CD4-positive, alpha-beta T cell treated with Interleukin-10 for 1 hour (primary cell): ENCODE measurements around the gene RAPGEF1.

Experiments
- DNase-seq: peaks from one replicate; pipeline ENCODE4 v3.0.0-alpha.2; 2020

Gene RAPGEF1

DNA sequence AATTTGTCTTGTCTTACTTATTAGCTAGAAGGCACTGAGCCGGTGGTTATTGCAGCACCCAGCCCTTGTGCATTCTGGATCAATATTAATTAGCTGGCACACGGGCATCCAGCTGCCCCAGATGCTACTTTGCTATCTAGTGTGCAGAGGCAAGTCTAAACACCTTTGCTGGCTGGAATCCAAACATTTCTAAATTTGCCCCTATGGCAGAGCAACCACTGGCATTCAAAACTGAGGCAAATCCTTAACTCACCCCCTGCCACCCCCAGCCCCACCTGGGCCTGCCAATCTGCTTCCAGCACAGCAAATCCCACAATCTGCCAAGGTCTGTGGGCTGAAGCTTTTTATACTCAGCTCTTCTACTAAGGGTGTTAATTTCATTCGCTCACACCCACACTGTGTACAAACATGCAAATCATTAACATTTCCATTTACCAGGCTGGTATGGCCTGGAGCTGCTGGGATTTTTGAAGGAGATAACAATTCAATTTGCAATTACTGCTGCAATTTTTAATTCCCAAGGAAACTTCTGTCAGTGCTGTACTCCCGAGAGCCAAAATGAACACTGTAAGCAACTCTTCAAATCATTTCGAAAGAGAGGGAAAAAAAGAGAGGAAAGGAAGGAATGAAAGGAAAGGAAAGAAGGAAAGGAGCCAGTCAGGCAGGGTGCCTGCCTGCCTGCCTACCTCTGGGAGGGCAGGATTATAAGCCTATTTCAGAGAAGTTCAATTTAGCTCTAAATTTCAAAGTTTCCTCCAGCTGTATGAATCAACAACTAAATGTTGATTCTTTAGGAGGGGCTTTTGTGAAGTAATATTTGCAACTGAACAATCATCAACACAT lies 35.5 kb downstream of the RAPGEF1 start:
- DNase-seq: no peak

DNA sequence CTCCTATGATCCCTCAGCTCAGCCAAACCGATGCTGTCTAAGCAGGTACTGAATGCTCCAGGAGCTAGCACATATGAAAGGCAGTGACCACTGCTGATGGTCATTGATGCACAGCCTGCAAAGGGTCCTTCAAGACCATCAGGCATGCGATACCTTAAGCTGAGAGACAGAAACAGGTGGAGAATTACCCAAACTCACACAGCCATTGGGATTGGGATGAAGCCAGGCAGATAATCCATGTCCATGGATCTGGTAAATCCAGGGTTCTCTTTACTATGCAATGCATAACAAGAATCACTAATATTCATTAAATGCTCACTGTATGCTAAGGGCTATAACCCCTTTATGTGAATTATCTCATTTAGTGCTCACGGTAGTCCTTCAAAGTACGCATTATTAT lies 36.2 kb downstream of the RAPGEF1 start:
- no peak for DNase-seq

- DNase-seq: no peak
Measured at GRCh38 chr9:131702911-131703310, 37.0 kb downstream of the RAPGEF1 start.

GRCh38 chr9:131701789-131702337 lies 38.0 kb downstream of the RAPGEF1 start:
- no peak for DNase-seq

- DNase-seq: no peak
Measured at GRCh38 chr9:131701436-131701781, 38.5 kb downstream of the RAPGEF1 start.

DNA sequence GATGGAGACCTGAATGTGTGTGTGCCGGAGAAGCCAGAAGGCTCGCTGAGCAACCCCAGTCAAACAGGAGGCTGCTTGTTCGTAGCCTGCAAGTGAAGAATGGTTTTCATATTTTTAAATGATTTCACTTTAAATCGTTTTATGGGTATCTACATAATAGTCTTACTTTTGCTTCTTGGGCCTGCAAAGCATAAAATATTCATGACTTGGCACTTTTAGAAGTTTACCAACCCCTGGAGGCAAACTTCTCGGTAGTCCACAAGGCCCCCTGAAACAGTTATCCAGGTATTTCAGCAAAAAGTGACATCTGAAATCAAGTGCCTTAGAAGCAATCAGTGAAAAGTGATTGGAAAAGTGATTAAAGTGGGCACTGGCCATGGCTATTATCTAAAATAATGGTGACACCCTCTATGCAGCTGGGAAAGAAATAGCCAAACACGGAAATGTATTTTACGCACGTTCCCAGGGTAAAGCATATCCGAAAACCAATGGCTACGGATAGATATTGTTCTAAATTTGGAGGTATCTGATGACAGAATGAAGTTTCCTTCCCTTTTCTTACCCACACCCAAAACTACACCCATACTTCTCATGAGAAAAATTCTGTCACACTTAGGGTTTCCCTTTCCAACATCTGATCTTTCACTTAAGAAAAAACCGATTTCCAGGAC lies 39.0 kb downstream of the RAPGEF1 start:
- no peak for DNase-seq

DNA sequence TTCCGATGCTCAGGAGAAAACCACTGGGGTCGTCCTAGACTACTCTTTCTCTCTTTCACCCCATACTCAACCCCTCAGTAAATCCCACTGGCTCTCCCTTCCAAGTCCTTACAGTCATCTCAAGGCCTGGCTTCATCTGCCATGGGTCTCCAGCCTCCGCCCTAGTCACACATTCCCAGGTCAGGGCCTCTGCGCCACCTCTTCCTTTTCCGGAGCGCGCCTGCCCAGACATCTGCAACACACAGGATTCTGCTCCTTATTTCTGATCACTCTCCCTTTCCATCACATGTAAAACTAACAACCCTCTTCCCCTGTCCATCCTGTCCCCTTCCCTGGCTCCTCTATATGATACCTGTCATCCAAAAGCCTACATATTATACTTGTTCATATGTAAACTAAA lies 39.8 kb downstream of the RAPGEF1 start:
- DNase-seq: no peak

DNA sequence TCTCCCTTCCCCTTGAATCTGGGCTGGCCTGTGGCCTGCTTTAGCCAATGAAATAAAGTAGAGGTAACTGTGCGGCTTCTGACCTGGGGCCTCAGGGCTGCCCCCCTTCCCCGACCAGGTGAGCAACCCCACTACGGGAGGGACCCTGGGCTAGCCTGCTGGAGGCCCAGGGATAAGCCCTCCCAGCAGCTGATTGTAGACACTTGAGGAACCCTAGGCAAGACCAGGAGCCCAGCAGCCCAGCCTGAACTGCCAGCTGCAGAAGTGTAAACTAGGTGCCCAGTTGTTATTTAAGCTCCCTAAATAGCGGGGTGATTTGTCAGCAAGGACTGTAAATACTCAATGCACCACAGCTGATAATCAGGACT lies 41.3 kb downstream of the RAPGEF1 start:
- DNase-seq: no peak

- DNase-seq: no peak
Measured at GRCh38 chr9:131697908-131698617, 41.8 kb downstream of the RAPGEF1 start.

GRCh38 chr9:131697097-131697496 lies 42.8 kb downstream of the RAPGEF1 start:
- no peak for DNase-seq

DNA sequence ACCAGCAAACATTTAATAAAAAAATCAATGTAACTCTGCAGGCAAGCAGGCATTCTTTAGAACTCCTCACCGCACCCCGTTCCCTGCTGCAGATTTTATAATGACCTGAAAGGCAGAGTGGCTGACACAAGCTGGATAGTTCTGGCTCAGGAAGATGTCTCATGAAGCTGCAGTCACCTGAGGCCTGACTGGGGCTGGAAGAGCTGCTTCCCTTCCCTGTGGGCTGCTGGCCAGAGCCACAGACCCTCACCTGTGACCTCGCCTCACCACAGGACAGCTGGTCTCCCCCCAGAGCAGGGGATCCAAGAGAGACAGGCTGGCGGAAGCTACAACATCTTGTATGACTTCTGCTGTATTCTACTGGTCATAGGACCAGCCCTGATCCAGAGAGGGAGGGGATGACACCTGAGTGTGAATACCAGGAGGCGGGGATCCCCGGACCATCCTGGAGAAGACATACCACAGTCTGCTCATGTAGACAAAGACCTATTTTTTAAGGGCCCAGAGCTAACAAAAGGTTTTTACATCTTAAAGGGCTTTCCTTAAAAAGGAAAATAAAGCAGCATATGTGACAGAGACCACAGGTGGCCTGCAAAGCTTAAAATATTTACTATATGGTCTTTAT lies 43.9 kb downstream of the RAPGEF1 start:
- no peak for DNase-seq

DNA sequence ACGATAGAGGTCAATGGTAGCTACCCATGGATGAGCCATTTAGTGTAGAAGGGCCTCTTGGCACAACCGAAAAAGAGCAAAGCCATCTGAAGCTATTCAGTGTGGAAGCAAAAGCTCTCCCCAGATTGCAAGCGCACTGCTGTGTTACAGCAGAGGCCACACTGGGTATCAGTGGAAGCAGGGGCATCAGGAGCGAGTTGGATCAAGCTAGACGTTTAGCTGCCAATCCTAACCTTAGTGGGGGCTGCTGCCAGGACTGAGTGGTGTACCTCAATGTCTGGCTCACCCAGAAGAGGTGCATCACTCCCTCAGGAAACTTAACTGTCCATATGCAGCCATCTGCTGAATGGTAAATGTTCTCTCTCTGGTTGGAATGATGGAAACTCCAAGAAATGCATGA lies 44.5 kb downstream of the RAPGEF1 start:
- DNase-seq: no peak

DNA sequence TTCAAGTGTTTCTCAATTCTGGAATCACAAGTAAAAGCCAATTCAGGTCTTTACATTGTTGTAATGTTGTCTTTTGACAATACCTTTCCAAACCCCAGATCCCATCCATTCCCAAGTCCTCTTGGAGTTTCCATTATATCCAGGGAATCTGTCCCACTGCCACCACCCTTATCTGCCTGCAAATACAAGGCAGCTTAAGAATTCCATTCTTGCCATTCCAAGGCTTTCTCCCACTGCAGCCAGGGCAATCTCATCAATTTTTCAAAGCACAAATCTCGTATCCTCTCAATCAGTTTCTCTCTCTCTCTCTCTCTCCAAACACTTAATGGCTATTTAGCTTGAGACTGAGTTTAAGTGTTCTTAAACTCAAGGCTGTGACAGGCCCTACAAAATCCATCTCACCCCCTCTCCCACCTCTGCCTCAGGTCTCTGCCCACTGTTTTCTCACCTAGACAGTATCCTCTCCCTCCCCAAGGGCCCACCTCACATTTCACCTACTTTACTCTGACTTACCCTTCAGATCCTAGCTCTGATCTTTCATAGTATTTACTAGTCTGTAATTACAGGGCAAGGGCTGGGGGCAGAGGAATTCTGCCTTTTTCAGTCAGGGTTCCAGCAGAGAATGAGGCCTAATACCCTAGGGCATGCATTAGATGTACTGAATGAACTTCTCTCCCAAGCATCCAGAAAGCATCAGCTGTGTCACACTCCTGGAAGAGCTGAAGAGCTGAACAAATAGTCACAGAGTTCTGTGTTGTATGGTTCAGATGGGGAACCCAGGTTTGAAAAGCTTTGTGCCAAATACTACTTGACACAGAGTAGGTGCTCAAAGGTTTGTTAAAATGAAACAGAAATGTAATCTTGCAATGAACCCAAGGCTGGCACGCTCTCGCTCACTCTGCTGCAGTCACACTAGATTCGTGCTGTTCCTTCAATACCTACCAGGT lies 46.0 kb downstream of the RAPGEF1 start:
- DNase-seq: no peak

- no peak for DNase-seq
Measured at GRCh38 chr9:131692612-131693562, 47.0 kb downstream of the RAPGEF1 start.

DNA sequence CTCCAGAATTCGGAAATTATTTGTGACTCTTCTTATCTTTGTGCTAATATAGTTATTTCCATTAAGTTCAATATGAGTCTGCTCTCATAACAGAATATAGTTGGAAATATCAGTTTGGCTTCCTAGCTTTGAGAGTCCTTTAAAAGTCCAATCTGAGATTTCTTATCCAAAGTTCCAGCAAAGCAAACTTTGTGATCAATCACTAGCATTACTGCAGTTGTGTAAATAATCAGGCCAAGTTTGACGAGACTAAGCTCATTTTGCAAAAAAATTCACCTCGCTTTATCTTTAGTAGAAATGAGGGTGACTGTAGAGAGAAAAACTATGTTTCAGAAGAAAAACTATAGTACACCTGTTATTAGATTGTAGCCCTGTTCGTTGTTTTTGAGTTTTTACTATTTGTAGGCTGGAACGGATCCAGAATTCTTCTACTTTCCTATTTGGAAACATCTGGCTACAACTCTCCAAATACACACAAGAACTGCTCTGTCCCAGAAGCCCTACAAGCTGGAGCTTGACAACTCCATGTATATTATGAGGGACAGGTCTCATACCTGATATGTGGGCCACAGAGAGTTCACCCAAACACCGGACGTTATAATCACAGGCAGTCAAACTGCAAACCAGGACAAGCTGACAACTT lies 47.8 kb downstream of the RAPGEF1 start:
- DNase-seq: no peak

- peak; percentile 72 for DNase-seq
Measured at GRCh38 chr9:131690941-131691573, 48.8 kb downstream of the RAPGEF1 start.

DNA sequence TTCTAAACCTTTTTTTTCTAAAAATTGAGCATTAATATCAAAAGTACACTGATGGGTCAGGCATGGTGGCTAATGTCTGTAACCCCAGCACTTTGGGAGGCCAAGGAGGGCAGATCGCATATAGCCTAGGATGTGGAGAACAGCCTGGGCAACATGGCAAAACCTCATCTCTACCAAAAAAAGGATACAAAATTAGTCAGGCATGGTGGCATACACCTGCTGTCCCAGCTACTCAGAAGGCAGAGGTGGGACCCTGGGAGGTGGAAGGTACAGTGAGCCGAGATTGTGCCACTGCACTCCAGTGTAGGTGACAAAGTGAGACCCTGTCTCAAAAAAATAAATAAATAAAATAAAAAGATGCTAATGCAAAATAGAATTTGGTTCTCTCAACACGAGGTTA lies 49.4 kb downstream of the RAPGEF1 start:
- DNase-seq: no peak

DNA sequence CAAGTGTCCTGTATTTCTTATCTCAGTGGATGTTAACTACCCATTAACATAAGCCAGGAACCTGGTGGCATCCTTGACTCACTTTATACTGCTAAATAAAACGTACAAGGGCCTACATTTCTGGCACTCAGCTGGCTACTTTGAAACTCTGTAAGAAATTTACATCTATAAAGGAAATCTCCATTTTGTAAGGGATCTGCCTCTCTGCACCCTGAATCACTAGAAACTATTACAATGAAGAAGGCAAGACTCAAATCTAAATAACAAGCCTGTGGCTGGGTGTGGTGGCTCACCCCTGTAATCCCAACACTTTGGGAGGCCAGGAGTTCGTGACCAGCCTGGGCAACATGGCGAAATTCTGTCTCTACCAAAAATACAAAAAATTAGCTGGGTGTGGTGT lies 51.5 kb downstream of the RAPGEF1 start:
- DNase-seq: no peak

GRCh38 chr9:131685753-131686706 lies 53.8 kb downstream of the RAPGEF1 start:
- DNase-seq: no peak
